Measurements from ENCODE around the gene PATE1.

Gene PATE1

DNA sequence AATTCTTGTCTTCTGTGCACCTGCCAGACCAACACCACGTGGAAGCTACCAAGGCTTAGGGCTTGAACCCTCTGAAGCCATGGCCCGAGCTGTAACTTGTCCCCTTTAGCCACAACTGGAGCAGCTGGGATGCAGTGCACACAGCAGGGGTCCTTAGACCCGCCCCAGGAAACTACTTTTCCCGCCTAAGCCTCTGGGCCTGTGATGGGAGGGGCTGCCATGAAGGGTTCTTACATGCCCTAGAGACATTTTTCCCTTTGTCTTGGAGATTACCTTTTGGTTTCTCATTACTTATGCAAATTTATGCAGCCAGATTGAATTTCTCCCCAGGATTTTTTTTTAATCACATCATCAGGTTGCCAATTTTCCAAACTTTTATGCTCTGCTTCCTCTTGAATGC lies 51.6 kb downstream of the PATE1 start:
- no peak for DNase-seq

All from retina (tissue), 1 donor.